Measurements from ENCODE around the gene TCF3. TPM values are rescaled to one million over a fixed set of nuclear protein-coding genes. Genes with fewer than 3 reads are reported as not detected.

Gene TCF3
- total RNA-seq, 1 experiment from 2014 or later: 208 TPM

DNA sequence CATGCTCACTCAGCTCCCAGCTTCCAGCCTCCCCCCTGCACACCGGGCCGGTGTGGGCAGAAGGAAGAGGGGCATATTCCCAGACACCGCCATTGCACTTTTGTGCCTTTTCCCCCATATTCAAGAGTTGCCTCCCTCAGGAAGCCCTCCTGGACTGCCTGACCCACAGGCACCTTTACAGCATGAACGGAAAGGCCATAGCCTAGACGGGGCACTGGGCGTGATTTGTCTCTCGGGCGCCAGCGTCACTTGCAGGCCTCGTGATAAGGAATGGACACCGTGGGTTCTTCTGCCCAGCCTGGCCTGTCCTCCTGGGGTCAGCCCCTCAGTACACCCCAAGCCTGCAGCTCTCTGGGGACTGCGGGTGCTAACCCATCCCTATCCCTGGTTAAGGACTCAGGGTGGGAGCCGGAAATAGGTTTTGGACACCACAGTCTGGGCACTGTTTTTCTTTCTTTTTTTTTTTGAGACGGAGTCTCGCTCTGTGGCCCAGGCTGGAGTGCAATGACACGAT lies 46.2 kb downstream of the TCF3 start:
- Histone ChIP-seq H3K9me2 (ENCODE audit: insufficient read depth) (no peaks in the 10 kb centered on the region), H3K4me2 (ENCODE audit: low read length) (peak overlapping the region; percentile 91), H3K9ac (ENCODE audit: low read length) (peak overlapping the region; percentile 99), H3K27ac (ENCODE audit: low read depth, low read length) (peak overlapping the region; percentile 81), H3K4me1 (ENCODE audit: control insufficient read depth in 1 of 2, insufficient read depth in 2 of 2, low read length in 2 of 2) (peaks cover 18 to 55% of the 10 kb centered on the region in 2 experiments; a peak in 3 of 4 replicates), H3K9me3 (ENCODE audit: control insufficient read depth in 1 of 2, insufficient read depth in 1 of 2, low read depth in 1 of 2, low read length in 2 of 2) (no peaks in the 10 kb centered on the region), H3K79me2 (ENCODE audit: insufficient read depth, low read length) (peaks cover 41% of the 10 kb centered on the region), H3K36me3 (ENCODE audit: control insufficient read depth in 1 of 2, insufficient read depth in 2 of 2, low read length in 2 of 2) (peaks cover 5 to 7% of the 10 kb centered on the region in 2 experiments; a peak in 2 of 4 replicates), H3K4me3 (replicated peaks in 1 of 2; ENCODE audit: low read depth in 1 of 2, low read length in 2 of 2) (peak overlapping the region; percentile 65 to 97), H2AFZ (ENCODE audit: low read depth, low read length, poor library complexity, severe bottlenecking) (no peak overlapping the region), H4K20me1 (ENCODE audit: insufficient read depth) (0 out of 2 replicates have a peak, but pooled peaks cover 3% of the 10 kb centered on the region), H3K27me3 (ENCODE audit: insufficient read depth, low read length) (no peaks in the 10 kb centered on the region)
- DNase-seq (ENCODE audit: low read depth, low spot score) (no peak), ATAC-seq (no peak)
- no TSS peak for BruUV-seq (replicated peaks)
- POLR2A ChIA-PET: interaction anchor here (0.6 to 0.9 kb wide), 2 partner anchors 16 to 141 kb away, joined by 3 read pairs; no protein-coding TSS in a partner anchor
- RAD21 ChIA-PET (ENCODE audit: low non-redundant PET in 1 of 2, low total read pairs in 2 of 2, uncharacterized antibody in 2 of 2, unreplicated experiment in 2 of 2): no interaction called here
- intact Hi-C loops (cut with micrococcal nuclease): loop anchor here (10.0 kb wide), 1 partner anchor 209 kb away; the partner anchor contains the start of gene ATP8B3
- CTCF ChIA-PET: interaction anchor here (1.2 kb wide), 1 partner anchor 47 kb away, joined by 3 read pairs; no protein-coding TSS in a partner anchor
- TF ChIP-seq POLR2AphosphoS5 (IDR thresholded peaks at IDR 0.05; ENCODE audit: low read depth, low read length): no peak
- no peak for TF ChIP-seq SRF (IDR thresholded peaks at IDR 0.05; ENCODE audit: low read depth)
- TF ChIP-seq ELF1 (IDR thresholded peaks at IDR 0.05; ENCODE audit: borderline replicate concordance, low read depth): no peak
- no peak for TF ChIP-seq TCF7L2 (IDR thresholded peaks at IDR 0.05; ENCODE audit: borderline replicate concordance, extremely low read depth, insufficient read depth, insufficient read length)
- no peak for TF ChIP-seq JUND (IDR thresholded peaks at IDR 0.05)

DNA sequence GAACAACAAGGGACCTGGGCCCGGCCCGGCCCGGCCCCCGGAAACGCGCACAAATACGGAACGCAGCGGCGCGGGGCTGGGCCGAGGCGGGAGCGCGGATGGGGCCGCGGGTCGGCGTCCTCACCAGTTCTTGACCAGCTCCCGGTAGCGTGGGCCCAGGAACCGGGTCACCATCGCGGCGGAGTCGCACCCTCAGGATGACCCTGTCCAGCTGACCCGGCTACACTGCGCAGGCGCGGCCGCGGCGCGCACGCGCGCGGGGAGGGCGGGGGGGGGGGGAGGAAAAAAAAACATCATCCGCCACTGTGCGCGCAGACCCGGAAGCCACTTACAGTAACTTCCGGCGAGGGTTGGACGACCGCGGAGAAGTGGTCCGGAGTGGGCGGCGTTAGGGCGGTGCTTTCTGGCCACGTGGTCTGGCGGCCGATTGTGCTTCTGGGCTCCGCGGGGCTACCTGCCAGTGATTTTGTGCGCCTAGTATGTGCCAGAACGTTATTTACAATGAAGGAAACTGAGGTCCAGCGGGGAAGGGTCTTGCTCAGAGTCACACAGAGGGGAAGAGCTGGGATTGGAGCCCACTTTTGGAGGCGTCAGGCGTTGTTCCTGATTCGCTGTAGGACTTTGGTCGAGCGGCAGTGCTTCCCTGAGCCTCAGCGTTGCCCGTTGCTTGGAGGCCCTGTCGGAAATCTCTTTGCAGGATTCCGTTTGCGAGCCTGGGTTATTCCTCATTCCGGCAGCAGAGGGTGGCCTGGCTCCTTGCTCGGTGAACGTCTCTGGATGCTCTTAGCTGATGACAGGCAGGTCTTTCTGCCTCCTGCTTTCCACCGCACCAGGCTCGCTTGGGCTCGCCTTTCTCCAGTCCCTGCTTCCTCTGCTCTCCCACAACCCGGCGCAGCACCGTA lies 46.9 kb downstream of the TCF3 start, which contains the start of gene UQCR11:
Gene UQCR11 (minus strand): TSS at position 227 of the 902 bp plus-strand sequence. CDS start 53 bp downstream, at position 174.
- ATAC-seq: peak; percentile 88
- ChIA-PET CTCF (interaction anchor here (1.2 kb wide), 1 partner anchor 47 kb away, joined by 3 read pairs; no protein-coding TSS in a partner anchor), POLR2A (interaction anchor here (0.6 to 1.0 kb wide), 3 partner anchors 12 to 142 kb away, joined by 3 read pairs; no protein-coding TSS in a partner anchor), RAD21 (ENCODE audit: low non-redundant PET in 1 of 2, low total read pairs in 2 of 2, uncharacterized antibody in 2 of 2, unreplicated experiment in 2 of 2) (no interaction called here)
- 0 out of 2 replicates have a peak, but pooled peaks cover 3% of the 10 kb centered on the region for H4K20me1 ChIP-seq (ENCODE audit: insufficient read depth)
- H3K36me3 ChIP-seq (ENCODE audit: control insufficient read depth in 1 of 2, insufficient read depth in 2 of 2, low read length in 2 of 2): peaks cover 2 to 3% of the 10 kb centered on the region in 2 experiments; a peak in 2 of 4 replicates
- intact Hi-C loops (cut with micrococcal nuclease): loop anchor here (10.0 kb wide), 1 partner anchor 209 kb away; the partner anchor contains the start of gene ATP8B3
- H3K4me1 ChIP-seq (ENCODE audit: control insufficient read depth in 1 of 2, insufficient read depth in 2 of 2, low read length in 2 of 2): peaks cover 18 to 55% of the 10 kb centered on the region in 2 experiments; a peak in 3 of 4 replicates
- no peaks in the 10 kb centered on the region for H3K27me3 ChIP-seq (ENCODE audit: insufficient read depth, low read length)
- no peaks in the 10 kb centered on the region for H3K9me2 ChIP-seq (ENCODE audit: insufficient read depth)
- peak within 1 kb of the TSS; percentile 99 for H3K9ac ChIP-seq (ENCODE audit: low read length)
- BruUV-seq (replicated peaks): TSS peak; percentile 98
- peaks cover 48% of the 10 kb centered on the region for H3K79me2 ChIP-seq (ENCODE audit: insufficient read depth, low read length)
- peak; percentile 92 for DNase-seq (ENCODE audit: low read depth, low spot score)
- H3K4me2 ChIP-seq (ENCODE audit: low read length): peak within 1 kb of the TSS; percentile 91
- no peak within 1 kb of the TSS for H2AFZ ChIP-seq (ENCODE audit: low read depth, low read length, poor library complexity, severe bottlenecking)
- H3K9me3 ChIP-seq (ENCODE audit: control insufficient read depth in 1 of 2, insufficient read depth in 1 of 2, low read depth in 1 of 2, low read length in 2 of 2): no peaks in the 10 kb centered on the region
- H3K4me3 ChIP-seq (replicated peaks in 1 of 2; ENCODE audit: low read depth in 1 of 2, low read length in 2 of 2): peak within 1 kb of the TSS; percentile 97 to 98
- H3K27ac ChIP-seq (ENCODE audit: low read depth, low read length): peak within 1 kb of the TSS; percentile 81
- TF ChIP-seq REST (IDR thresholded peaks at IDR 0.05; ENCODE audit: low read depth): no peak
- TF ChIP-seq POLR2A (IDR thresholded peaks at IDR 0.05; ENCODE audit: borderline replicate concordance, extremely low read depth, insufficient read depth, insufficient read length): peak; percentile 93
- no peak for TF ChIP-seq SP1 (IDR thresholded peaks at IDR 0.05; ENCODE audit: low read depth)
- TF ChIP-seq ZFX (IDR thresholded peaks at IDR 0.05): peak; percentile 24; the same call in 1 of the 2 replicates
- peak; percentile 71; the same call in 1 of the 2 replicates for TF ChIP-seq SIN3A (IDR thresholded peaks at IDR 0.05; ENCODE audit: low read depth)
- TF ChIP-seq SRF (IDR thresholded peaks at IDR 0.05; ENCODE audit: low read depth): no peak
- TF ChIP-seq RAD21 (IDR thresholded peaks at IDR 0.05; ENCODE audit: low read depth): no peak; the same call in 1 of the 2 replicates
- no peak for TF ChIP-seq YY1 (IDR thresholded peaks at IDR 0.05; ENCODE audit: extremely low read depth, insufficient replicate concordance, low read depth, low read length)

Measured in HCT116 (cell line).